ENCODE results near the gene GLUL.

Gene GLUL

GRCh38 chr1:182408435-182409075 is 17.0 kb upstream of the GLUL start:
- Histone ChIP-seq H3K27me3 (ENCODE audit: insufficient read depth, low read length, poor library complexity) (no peaks in the 10 kb centered on the region), H4K20me1 (ENCODE audit: insufficient read depth, low read length) (no peaks in the 10 kb centered on the region), H3K9me3 (ENCODE audit: insufficient read depth, low read length, severe bottlenecking) (peaks cover 10% of the 10 kb centered on the region), H3K4me3 (ENCODE audit: low read depth in 1 of 2, low read length in 2 of 2) (no peak overlapping the region), H3K79me2 (ENCODE audit: insufficient read depth, low read length) (no peaks in the 10 kb centered on the region), H3K4me2 (ENCODE audit: insufficient read depth, low read length) (no peak overlapping the region), H2AFZ (ENCODE audit: low read depth, low read length) (no peak overlapping the region), H3K4me1 (ENCODE audit: insufficient read depth, low read length) (no peaks in the 10 kb centered on the region), H3K27ac (ENCODE audit: low read length) (no peak overlapping the region), H3K9ac (ENCODE audit: low read depth, low read length) (no peak overlapping the region), H3K36me3 (ENCODE audit: insufficient read depth, low read length) (no peaks in the 10 kb centered on the region)
- TF ChIP-seq CTCF (IDR thresholded peaks at IDR 0.05; ENCODE audit: borderline replicate concordance, extremely low read depth, low read length, poor library complexity, severe bottlenecking) (no peak), EZH2 (IDR thresholded peaks at IDR 0.05; ENCODE audit: borderline replicate concordance, low read depth, low read length, severe bottlenecking) (no peak)
- ATAC-seq (ENCODE audit: insufficient read depth, low read depth) (no peak), DNase-seq (no peak)

DNA sequence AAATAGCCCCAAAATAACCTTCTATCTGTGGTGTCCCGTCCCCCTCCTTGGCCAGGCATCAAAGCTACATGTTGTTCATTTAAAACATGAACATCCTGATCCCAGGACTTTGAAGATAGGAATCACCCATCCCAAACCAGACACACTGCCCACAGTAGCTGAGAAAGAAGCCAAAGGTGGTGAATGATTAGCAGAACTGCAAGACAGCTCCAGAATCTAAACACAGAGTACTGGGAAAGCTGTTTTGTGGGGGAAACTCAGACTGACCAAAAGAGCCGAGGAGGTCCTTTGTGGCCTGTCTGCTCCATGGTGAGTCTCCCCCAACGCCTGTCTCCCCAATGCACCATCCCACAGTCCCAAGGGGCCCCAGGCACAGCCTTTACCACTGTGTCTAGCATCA is 16.1 kb upstream of the GLUL start:
- Histone ChIP-seq H3K27me3 (ENCODE audit: insufficient read depth, low read length, poor library complexity) (no peaks in the 10 kb centered on the region), H3K9me3 (ENCODE audit: insufficient read depth, low read length, severe bottlenecking) (peaks cover 10% of the 10 kb centered on the region), H3K27ac (ENCODE audit: low read length) (no peak overlapping the region), H3K4me1 (ENCODE audit: insufficient read depth, low read length) (no peaks in the 10 kb centered on the region), H3K4me2 (ENCODE audit: insufficient read depth, low read length) (no peak overlapping the region), H3K4me3 (ENCODE audit: low read depth in 1 of 2, low read length in 2 of 2) (no peak overlapping the region), H3K9ac (ENCODE audit: low read depth, low read length) (no peak overlapping the region), H3K36me3 (ENCODE audit: insufficient read depth, low read length) (no peaks in the 10 kb centered on the region), H4K20me1 (ENCODE audit: insufficient read depth, low read length) (no peaks in the 10 kb centered on the region), H3K79me2 (ENCODE audit: insufficient read depth, low read length) (no peaks in the 10 kb centered on the region), H2AFZ (ENCODE audit: low read depth, low read length) (no peak overlapping the region)
- ATAC-seq (ENCODE audit: insufficient read depth, low read depth) (no peak), DNase-seq (no peak)
- TF ChIP-seq EZH2 (IDR thresholded peaks at IDR 0.05; ENCODE audit: borderline replicate concordance, low read depth, low read length, severe bottlenecking) (no peak), CTCF (IDR thresholded peaks at IDR 0.05; ENCODE audit: borderline replicate concordance, extremely low read depth, low read length, poor library complexity, severe bottlenecking) (no peak)

DNA sequence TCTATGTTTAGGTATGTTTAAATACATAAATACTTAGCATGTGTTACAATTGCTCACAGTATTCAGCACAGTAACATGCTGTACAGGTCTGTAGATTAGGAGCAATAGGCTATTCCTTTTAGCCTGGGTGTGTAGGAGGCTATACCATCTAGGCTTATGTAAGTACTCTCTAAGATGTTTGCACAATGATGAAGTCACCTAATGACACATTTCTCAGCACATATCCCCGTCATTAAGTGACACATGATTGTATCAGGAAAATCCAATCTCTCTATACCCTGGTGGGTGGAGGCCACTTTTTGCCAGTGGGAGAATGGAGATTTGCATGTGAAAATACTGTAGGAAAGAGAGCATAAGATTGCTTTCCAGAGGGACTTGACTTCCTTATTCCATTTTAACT is 14.4 kb upstream of the GLUL start:
- Histone ChIP-seq H3K9me3 (ENCODE audit: insufficient read depth, low read length, severe bottlenecking) (peaks cover 10% of the 10 kb centered on the region), H3K9ac (ENCODE audit: low read depth, low read length) (no peak overlapping the region), H3K27ac (ENCODE audit: low read length) (no peak overlapping the region), H3K4me2 (ENCODE audit: insufficient read depth, low read length) (no peak overlapping the region), H3K27me3 (ENCODE audit: insufficient read depth, low read length, poor library complexity) (no peaks in the 10 kb centered on the region), H3K4me3 (ENCODE audit: low read depth in 1 of 2, low read length in 2 of 2) (no peak overlapping the region), H3K79me2 (ENCODE audit: insufficient read depth, low read length) (no peaks in the 10 kb centered on the region), H2AFZ (ENCODE audit: low read depth, low read length) (no peak overlapping the region), H3K4me1 (ENCODE audit: insufficient read depth, low read length) (no peaks in the 10 kb centered on the region), H3K36me3 (ENCODE audit: insufficient read depth, low read length) (no peaks in the 10 kb centered on the region), H4K20me1 (ENCODE audit: insufficient read depth, low read length) (no peaks in the 10 kb centered on the region)
- no peak for DNase-seq
- TF ChIP-seq EZH2 (IDR thresholded peaks at IDR 0.05; ENCODE audit: borderline replicate concordance, low read depth, low read length, severe bottlenecking) (no peak), CTCF (IDR thresholded peaks at IDR 0.05; ENCODE audit: borderline replicate concordance, extremely low read depth, low read length, poor library complexity, severe bottlenecking) (no peak)
- ATAC-seq (ENCODE audit: insufficient read depth, low read depth): no peak

Measured in DND-41 (cell line).